ENCODE measurements around the gene ALDH18A1.
A peak's percentile ranks its signal among the peaks of the same experiment; 100 is the strongest.

ALDH18A1 gene

GRCh38 chr10:95574649-95575365, 81.7 kb downstream of the ALDH18A1 start:
- no peak for DNase-seq

GRCh38 chr10:95573964-95574604, 82.4 kb downstream of the ALDH18A1 start:
- DNase-seq = no peak

DNA sequence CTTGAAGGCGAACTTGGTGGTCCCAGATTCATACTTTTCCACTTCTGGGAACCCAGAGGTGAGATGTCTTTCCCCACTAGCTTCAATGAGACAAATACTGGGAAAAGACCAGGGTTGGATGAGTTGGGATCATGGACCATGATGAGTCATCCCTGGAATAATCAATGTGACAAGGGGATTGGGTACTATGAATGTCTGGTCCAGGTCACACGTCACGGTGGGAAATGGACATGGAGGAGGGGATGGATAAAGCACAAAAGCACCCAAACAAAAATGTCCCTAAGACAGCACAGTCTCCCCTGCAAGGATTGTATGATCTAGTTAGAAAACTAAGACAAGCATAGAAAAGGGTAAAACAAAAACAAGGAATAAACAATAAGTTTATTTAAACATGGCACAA, 83.0 kb downstream of the ALDH18A1 start:
- no peak for DNase-seq

GRCh38 chr10:95572131-95572820, 84.2 kb downstream of the ALDH18A1 start:
- DNase-seq = no peak

DNA sequence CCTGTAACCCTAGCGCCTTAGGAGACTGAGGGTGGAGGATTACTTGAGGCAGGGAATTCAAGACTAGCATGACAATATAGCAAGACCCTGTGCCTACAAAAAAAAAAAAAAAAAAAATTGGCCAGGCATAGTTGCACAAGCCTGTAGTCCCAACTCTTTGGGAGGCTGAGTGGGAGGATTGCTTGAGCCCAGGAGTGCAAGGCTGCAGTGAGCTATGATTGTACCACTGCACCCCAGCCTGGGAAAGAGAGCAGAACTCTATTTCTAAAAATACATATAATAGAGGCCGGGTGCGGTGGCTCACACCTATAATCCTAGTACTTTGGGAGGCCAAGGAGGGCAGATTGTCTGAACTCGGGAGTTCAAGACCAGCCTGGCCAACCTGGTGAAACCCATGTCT, 85.1 kb downstream of the ALDH18A1 start:
- no peak for DNase-seq

- DNase-seq = no peak
Observed at GRCh38 chr10:95569368-95569767, 87.1 kb downstream of the ALDH18A1 start.

DNA sequence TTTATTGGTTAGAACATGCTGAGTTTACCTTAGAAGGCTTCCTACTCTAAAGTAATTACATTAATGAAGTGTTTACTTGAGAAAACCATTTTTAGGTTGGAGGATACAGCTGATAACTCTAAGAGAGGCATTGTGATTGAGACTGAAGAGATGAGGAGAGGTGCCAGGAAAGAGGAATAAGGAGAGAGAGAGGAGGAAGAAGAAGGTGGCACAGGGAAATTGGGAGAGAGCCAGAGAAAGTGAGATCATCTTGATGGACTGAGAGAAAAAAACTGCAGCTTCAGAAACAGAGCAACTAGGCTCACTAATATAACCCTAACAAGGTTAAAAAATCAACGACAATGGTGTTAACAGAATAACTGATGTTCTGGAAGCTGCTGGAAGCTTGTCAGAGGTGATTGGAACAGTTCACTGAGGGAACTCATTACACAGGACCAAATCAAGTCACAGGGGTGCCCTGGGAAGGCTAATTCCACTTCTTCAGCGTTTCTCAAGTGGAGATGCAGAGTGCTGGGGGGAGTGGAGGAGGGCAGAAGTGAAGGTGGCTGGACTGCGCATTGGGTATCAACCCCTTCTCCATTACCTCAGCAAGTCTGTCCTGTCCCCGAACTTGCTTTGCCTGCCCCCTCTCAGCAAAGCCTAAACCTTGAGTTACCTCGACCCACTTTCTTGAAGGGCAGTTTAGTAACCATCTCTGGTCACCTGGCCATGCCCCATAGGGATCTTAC, 88.4 kb downstream of the ALDH18A1 start:
- DNase-seq = no peak

DNA sequence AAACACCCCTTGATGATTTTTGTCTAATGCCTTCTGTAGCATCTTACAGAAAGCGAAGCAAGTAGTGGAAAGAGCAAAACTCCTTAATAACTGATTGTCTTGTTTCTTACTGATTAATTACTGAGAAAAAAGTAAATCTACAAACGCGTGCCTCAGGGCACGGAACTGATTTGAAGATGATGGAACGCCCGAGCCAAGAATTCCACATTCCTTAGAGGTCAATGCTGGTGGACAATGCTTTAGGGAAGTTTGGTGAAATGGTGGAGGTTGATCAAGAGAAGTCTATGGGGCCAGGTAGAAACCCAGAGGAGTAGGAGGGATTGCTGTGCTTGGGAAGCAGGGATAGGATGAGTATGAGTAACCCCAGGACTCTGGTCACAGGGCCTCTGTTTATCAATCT, 90.4 kb downstream of the ALDH18A1 start:
- DNase-seq = no peak

GRCh38 chr10:95565336-95565735, 91.2 kb downstream of the ALDH18A1 start:
- no peak for DNase-seq

DNA sequence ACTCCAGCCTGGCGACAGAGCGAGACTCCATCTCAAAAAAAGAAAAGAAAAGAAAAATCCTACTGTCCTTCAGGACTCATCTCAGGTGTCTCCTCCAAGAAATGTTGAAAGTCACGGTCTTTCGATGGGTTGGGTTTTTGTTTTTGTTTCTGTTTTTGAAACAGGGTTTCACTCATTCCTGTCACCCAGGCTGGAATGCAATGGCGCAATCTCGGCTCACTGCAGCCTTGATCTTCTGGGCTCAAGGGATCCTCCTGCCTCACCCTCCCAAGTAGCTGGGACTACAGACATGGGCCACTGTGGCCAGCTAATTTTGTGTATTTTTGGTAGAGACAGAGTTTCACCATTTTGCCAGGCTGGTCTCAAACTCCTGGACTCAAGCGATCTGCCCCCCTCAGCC, 92.2 kb downstream of the ALDH18A1 start:
- no peak for DNase-seq

DNA sequence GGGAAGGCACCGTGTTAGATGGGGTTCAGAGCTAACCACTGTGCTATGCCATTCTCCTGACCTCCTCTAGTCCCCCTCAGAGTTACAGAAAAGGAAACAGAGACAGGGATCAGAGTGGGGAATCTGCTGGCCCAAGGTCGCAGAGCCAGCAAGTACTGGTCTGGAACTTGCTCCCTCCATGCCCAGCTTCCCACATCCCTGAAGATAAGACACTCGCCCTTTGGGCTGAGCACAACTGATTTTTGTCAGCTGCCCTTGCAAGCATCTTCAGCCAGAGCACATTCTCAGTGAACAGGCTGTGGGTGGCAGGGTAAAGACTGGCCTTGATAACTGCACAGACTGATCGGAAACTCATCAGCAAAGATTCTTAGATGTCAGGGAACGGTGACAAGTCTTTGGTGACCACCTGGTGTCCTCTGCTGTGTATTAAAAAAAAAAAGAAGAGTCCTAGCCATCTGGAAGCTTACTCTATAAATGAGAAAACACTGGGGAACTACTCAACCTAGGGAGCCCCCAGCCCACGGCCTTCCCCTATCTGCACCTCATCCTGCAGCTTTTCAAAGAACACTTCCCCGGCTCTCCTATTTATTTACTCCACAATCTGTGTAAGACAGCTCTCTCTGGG, 94.1 kb downstream of the ALDH18A1 start:
- no peak for DNase-seq

DNA sequence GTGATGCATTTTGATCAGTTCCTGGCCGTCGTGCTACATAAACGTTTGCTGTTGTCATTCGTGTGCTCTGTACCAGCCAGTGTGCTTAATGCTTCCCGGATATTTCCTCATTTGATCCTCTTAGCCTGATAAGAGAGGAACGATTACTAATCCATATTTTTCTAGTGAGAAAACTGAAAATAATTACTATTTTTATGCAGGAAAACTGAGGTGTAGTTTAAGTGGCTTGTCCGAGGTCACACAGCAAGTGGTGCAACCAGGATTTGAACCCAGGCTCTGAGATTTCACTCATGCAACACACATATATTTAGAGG, 94.7 kb downstream of the ALDH18A1 start:
- no peak for DNase-seq

DNA sequence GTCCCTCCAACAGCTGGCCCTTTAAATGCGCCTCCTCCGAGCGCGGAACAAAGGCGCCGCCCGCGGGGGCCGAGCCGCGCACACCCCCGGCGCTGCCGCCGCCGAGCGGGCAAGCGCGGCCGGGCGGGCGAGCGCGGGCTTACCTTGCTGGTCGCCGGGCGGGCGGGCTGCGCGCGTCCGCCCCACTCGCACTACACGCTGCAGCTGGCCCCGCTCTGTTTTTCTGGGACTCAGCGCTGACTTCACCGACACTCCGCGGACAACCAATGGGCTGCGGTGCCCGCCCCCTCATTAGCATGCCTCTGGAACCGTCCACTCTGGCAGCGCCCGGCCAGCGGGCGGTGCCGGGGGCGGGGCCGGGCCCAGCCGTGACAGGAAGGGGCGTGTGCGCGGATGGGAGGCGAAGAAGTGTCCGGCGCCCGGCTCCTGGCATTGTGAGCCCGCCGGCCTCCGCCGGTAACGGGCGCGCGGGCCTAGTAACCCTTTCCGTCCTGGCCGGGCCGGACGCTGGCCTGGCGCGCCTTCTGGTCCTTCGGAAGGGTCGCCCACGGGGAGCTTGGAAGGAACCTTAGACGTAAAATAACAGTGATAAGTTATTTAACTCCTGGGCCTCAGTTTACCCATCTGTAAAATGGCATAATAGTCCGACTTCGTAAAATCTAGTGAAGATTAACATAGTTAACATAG, 95.2 kb downstream of the ALDH18A1 start, which contains the start of gene SORBS1:
TSS of gene SORBS1 (minus strand) at position 195 of the 687 bp plus-strand sequence. CDS start 120,236 bp downstream, outside the sequence.
- DNase-seq = peak; percentile 86

DNA sequence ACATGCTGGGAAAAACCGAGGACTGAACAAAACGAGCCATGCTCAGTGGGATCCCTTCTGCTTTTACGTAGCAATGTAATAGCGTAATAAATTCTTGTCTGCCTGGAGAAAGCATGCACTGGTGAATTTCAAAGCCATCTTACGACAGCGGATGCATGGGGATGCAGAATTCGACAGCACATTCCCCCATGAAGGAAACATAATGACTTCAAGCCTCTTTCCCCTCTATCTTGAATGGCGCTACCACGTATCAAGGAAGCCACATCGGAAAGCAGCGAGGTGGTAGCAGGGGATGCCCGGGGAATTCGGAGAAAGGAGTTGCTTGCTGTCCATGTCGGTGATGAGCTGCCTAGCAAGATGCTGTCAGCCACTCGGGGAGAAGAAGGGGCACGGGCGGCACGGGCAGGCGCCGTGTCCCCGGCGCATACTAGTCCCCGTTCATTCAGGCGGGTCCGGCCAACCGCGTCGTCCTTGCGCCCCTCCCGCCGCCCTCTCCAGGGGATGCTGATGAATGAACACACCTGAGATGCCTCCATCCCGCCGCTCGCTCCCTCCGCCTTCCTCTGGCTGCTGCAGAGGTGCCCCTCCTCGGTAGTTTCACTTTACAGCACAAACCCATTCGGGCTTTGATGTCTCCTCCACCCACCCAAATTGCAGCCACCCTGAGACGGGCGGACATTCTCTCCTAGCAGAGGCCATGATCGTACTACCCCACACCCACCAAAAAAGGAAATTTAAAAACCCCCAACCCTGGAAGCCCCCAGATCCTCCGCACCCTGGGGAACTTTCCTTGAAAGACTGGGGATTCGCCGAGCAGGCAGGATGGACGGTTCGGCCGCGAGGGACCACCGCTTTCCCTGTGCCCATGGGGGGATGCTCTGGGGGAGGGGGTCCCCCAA, 96.0 kb downstream of the ALDH18A1 start:
- no peak for DNase-seq

- DNase-seq = no peak
Observed at GRCh38 chr10:95559896-95560277, 96.6 kb downstream of the ALDH18A1 start.

DNA sequence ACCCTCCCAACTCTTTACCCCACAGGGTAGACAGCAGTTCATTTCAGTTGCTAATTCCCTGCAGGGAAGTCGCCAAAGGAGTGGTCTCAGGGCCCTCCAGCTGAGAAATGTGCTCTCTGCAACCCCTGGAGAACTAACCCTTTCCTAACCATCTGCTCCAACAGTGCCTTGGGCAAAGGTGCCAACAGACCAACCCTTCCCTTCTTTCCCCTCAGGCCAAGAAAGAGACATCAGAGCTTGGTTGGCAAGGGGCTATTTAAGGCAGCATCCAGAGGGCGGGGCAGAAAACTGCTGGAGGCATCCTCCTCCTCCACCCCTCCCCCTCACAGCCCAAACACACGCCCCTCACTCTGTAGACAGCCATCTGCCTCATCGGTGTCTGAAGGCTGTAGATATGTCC, 97.0 kb downstream of the ALDH18A1 start:
- DNase-seq = no peak

DNA sequence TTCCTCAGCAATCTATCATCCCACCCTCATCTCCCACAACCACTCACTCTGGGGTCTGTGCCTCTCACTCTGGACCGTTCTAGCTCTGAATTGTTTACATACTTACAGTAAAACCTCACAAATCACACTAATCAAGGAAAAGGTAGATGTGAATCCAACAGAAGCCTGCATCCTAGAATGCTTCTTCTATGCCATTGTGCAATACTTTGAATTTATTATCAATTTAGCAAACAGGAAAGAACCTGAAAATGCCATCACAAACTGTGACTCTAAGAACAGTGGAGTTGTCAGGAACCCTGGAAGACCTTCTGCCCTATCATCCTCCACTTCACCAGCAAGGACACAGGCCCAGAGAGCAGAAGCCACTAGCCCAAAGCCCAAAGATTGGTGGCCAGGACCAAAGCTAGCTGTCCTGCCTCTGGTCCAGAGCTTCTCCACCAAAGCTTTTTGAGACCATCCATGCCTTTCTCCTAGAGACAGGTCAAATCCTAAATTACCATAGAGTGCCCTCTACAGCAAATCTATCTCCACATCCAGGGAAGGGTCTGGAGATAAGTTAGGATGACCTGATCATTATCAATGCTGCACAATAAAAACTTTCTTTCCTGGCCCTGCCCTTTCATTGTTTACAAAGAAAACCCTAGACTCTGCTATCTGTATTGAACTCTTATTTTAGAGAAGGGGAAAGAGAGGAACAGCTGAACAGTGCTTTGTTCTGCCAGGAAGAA, 97.8 kb downstream of the ALDH18A1 start:
- no peak for DNase-seq

DNA sequence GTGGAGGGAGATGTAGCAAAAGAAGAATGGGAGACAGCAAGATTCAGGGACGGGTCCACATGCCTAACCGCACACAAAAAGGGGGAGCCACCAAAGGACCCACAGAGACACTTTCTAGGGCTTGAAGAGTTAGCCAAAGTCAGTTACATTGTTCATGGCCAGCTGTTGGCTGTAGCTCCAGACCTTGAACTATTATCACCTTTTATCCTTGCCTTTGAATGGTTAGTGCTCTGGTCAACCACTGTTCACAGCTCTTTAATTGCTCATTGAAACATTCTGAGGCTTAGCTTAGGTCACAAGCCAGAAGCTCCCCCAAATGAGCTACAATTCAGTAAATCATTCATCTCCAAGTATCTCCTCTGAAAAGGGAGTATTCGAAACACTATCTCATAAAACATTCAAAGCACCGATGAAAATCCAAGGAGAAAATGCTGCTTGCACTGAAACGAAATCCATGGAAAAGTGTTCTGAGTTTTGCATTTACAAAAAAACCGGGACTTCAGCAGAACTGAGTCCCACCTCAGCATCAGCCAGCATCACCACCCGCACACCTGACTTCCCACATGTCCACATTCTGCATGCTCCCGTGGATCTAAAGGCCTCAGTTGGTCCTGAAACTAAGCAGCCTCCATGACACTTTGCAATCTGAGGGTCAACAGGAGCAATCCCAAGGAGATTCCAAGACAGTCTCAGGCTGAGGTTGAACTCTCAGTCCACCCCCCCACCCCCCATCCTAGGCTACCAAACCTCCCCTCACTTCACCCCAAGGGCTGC, 99.3 kb downstream of the ALDH18A1 start:
- DNase-seq = no peak
